ENCODE measurements around the gene GRIFIN. TPM values are rescaled to one million over a fixed set of nuclear protein-coding genes. Genes with fewer than 3 reads are reported as not detected.

The GRIFIN gene
- polyA plus RNA-seq, 2 of the 4 experiments (the other 2 are of a cell fraction): not detected

DNA sequence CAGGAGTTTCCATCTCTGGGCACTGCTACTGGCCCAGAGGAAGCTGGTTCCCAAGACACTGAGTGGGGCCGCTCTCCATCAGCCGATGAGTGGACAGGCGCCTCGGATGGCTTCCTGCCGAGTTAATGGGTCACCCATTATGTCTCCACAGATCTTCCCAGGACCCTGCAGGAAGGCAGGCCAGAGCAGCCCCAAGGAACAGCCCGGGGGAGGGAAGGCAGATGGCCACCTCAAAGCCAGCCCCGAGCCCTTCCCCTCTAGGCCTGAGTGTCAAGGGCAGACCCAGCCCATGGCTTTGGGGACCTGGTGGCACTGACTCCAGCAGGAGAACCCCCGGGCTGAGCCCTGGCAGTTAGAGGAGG lies 40.0 kb upstream of the GRIFIN start:
- ChIA-PET CTCF (no interaction called here), POLR2A (no interaction called here)
- Histone ChIP-seq H3K4me3 (no peak overlapping the region), H3K9me3 (no peaks in the 10 kb centered on the region), H3K27ac (peak overlapping the region; percentile 60 to 95), H3K4me2 (peak overlapping the region; percentile 73), H3K4me1 (peaks cover 46% of the 10 kb centered on the region)
- DNase-seq (ENCODE audit: low read depth in 1 of 2, low spot score in 1 of 2): peak; percentile 44 to 56
- FAIRE-seq: no peak
- peak; percentile 1 to 46; a peak in 3 of 6 replicates for ATAC-seq
- TF ChIP-seq MAX (IDR thresholded peaks at IDR 0.05) (peak; percentile 41; the same call in 1 of the 2 replicates), KDM5A (IDR thresholded peaks at IDR 0.05) (no peak)
- 2% methylated on average over 5 of the region's 8 CpGs for WGBS (ENCODE audit: missing lambda C conversion rate)

DNA sequence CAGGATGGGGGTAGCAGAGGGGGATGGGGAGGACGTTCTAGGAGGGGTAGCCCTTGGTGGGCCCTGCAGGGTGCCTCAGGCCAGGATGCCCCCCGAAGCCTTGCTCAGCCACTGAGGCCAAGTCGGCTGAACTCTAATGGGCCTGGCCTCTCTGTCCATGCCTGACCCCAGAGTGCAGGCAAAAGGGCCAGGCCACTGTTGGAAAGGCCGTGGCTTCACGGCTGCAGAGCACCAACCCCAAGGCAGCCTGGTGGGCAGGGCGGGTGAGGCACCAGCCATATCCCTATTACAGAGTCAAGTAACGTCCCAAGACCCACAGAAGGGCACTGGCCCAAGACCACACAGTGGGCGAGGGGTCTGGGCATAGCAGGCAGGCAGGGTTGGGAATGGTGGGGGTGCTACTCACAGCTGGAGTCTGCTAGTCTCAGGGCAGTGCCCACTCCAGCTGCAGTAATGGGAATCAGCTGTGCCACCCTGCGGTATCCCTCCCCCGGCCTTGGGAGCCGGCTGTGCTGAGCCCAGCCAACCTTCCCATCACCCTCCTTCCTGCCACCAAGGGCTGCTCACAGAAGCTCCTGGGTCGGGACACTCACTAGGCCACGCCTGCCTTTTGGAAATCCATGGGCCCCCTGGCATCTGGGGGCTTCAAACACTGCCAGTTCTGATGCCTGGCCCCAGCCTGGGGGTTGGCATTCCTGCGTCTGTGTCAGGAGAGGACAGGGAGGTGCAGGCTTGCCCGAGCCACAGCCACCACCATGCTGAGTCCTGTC lies 39.4 kb upstream of the GRIFIN start:
- no peak overlapping the region for H3K4me3 ChIP-seq
- H3K4me1 ChIP-seq: peaks cover 45% of the 10 kb centered on the region
- WGBS (ENCODE audit: missing lambda C conversion rate): 81% methylated on average over 9 of the region's 15 CpGs
- FAIRE-seq (no peak), ATAC-seq (no peak), DNase-seq (ENCODE audit: low read depth in 1 of 2, low spot score in 1 of 2) (no peak)
- peak overlapping the region; percentile 73 for H3K4me2 ChIP-seq
- no peak for TF ChIP-seq MAX (IDR thresholded peaks at IDR 0.05)
- no peak for TF ChIP-seq MYC (IDR thresholded peaks at IDR 0.05; ENCODE audit: borderline replicate concordance, low read length)
- TF ChIP-seq, protein P1, sequence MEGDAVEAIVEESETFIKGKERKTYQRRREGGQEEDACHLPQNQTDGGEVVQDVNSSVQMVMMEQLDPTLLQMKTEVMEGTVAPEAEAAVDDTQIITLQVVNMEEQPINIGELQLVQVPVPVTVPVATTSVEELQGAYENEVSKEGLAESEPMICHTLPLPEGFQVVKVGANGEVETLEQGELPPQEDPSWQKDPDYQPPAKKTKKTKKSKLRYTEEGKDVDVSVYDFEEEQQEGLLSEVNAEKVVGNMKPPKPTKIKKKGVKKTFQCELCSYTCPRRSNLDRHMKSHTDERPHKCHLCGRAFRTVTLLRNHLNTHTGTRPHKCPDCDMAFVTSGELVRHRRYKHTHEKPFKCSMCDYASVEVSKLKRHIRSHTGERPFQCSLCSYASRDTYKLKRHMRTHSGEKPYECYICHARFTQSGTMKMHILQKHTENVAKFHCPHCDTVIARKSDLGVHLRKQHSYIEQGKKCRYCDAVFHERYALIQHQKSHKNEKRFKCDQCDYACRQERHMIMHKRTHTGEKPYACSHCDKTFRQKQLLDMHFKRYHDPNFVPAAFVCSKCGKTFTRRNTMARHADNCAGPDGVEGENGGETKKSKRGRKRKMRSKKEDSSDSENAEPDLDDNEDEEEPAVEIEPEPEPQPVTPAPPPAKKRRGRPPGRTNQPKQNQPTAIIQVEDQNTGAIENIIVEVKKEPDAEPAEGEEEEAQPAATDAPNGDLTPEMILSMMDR (IDR thresholded peaks at IDR 0.05): no peak
- TF ChIP-seq KDM1A (IDR thresholded peaks at IDR 0.05; ENCODE audit: low read depth): no peak
- TF ChIP-seq EHMT2 (IDR thresholded peaks at IDR 0.05; ENCODE audit: low read depth): no peak
- TF ChIP-seq ATOH8 (CRISPR knock-in tag; IDR thresholded peaks at IDR 0.05; ENCODE audit: low read depth): no peak
- no peak for TF ChIP-seq PHF8 (IDR thresholded peaks at IDR 0.05; ENCODE audit: borderline replicate concordance, low read depth)
- TF ChIP-seq HES2 (IDR thresholded peaks at IDR 0.05): no peak
- no peak for TF ChIP-seq NFE2L2 (conservative IDR thresholded peaks at IDR 0.05; ENCODE audit: low read length)
- TF ChIP-seq FOXS1 (CRISPR knock-in tag; IDR thresholded peaks at IDR 0.05): no peak
- no peak for TF ChIP-seq RARB (CRISPR knock-in tag; IDR thresholded peaks at IDR 0.05)
- no peak for TF ChIP-seq ZSCAN20 (CRISPR knock-in tag; IDR thresholded peaks at IDR 0.05)
- TF ChIP-seq ESRRA (IDR thresholded peaks at IDR 0.05; ENCODE audit: borderline replicate concordance, low read length): no peak
- TF ChIP-seq ELK1 (IDR thresholded peaks at IDR 0.05; ENCODE audit: low read depth, low read length): no peak
- TF ChIP-seq HOXB5 (CRISPR knock-in tag; IDR thresholded peaks at IDR 0.05): no peak
- no peak for TF ChIP-seq RNF2 (IDR thresholded peaks at IDR 0.05; ENCODE audit: borderline replicate concordance, low read depth)
- TF ChIP-seq JUN (IDR thresholded peaks at IDR 0.05): no peak
- TF ChIP-seq, protein P2, sequence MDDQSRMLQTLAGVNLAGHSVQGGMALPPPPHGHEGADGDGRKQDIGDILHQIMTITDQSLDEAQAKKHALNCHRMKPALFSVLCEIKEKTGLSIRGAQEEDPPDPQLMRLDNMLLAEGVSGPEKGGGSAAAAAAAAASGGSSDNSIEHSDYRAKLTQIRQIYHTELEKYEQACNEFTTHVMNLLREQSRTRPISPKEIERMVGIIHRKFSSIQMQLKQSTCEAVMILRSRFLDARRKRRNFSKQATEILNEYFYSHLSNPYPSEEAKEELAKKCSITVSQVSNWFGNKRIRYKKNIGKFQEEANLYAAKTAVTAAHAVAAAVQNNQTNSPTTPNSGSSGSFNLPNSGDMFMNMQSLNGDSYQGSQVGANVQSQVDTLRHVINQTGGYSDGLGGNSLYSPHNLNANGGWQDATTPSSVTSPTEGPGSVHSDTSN (IDR thresholded peaks at IDR 0.05): no peak
- ChIA-PET POLR2A (no interaction called here), CTCF (no interaction called here)
- no peaks in the 10 kb centered on the region for H3K9me3 ChIP-seq
- H3K27ac ChIP-seq: peak overlapping the region; percentile 60 to 95; a peak in 5 of 6 replicates

Data from A549 (cell line).